Trophoblast cell (in vitro differentiated cells and primary cell): ENCODE data around the gene TM9SF2.
A peak's percentile ranks its signal among the peaks of the same experiment; 100 is the strongest.

Experiments
- DNase-seq, 2 donors: peaks; one replicate each; pipeline ENCODE4 v3.0.0-alpha.2; 2016
- H2AFZ ChIP-seq: 2 replicates; pipeline ENCODE4 v1.6.1; 2013; ENCODE audit warnings: low read length, moderate library complexity, mild to moderate bottlenecking; ENCODE audit not compliant: insufficient read depth, poor library complexity
- H2AK5ac ChIP-seq: 2 replicates; pipeline ENCODE4 v1.6.1; 2013; ENCODE audit warnings: mild to moderate bottlenecking, low read length
- H2BK120ac ChIP-seq: 2 replicates; pipeline ENCODE4 v1.6.1; 2013; ENCODE audit warnings: low read length, mild to moderate bottlenecking, moderate library complexity; ENCODE audit not compliant: insufficient read depth, poor library complexity
- H2BK12ac ChIP-seq: 2 replicates; pipeline ENCODE4 v1.6.1; 2013; ENCODE audit warnings: mild to moderate bottlenecking, low read length, moderate library complexity
- H2BK5ac ChIP-seq: 2 replicates; pipeline ENCODE4 v1.6.1; 2013; ENCODE audit warnings: low read length, low read depth, moderate library complexity, mild to moderate bottlenecking; ENCODE audit not compliant: poor library complexity
- H3K14ac ChIP-seq: 2 replicates; pipeline ENCODE4 v1.6.1; 2013; ENCODE audit warnings: mild to moderate bottlenecking, low read length
- H3K18ac ChIP-seq: 2 replicates; pipeline ENCODE4 v1.6.1; 2013; ENCODE audit warnings: mild to moderate bottlenecking, low read length
- H3K23ac ChIP-seq: 2 replicates; pipeline ENCODE4 v1.6.1; 2013; ENCODE audit warnings: low read length
- H3K27ac ChIP-seq: 2 replicates; pipeline ENCODE4 v1.5.1; 2013; ENCODE audit warnings: low read depth, mild to moderate bottlenecking, inconsistent platforms, low read length, moderate library complexity
- H3K27me3 ChIP-seq: 2 replicates; pipeline ENCODE4 v1.6.1; 2013; ENCODE audit warnings: inconsistent platforms, mild to moderate bottlenecking, low read length, moderate library complexity; ENCODE audit not compliant: insufficient read depth
- H3K36me3 ChIP-seq, 2 experiments: 1 replicate in 1 of 2; 2 replicates in 1 of 2; pipeline ENCODE4 v1.6.1; 2013; ENCODE audit warnings: low read length in 2 of 2, mild to moderate bottlenecking in 2 of 2, moderate library complexity in 1 of 2; ENCODE audit not compliant: insufficient read depth in 2 of 2, control insufficient read depth in 1 of 2
- H3K4ac ChIP-seq: 2 replicates; pipeline ENCODE4 v1.6.1; 2013; ENCODE audit warnings: low read depth, mild to moderate bottlenecking, low read length, moderate library complexity
- H3K4me1 ChIP-seq, 2 experiments: 1 replicate in 1 of 2; 2 replicates in 1 of 2; pipeline ENCODE4 v1.6.1; 2013; ENCODE audit warnings: low read length in 2 of 2, mild to moderate bottlenecking in 2 of 2, moderate library complexity in 1 of 2; ENCODE audit not compliant: insufficient read depth in 2 of 2, control insufficient read depth in 1 of 2
- H3K4me2 ChIP-seq: 2 replicates; pipeline ENCODE4 v1.6.1; 2013; ENCODE audit warnings: inconsistent platforms, mild to moderate bottlenecking, low read length, moderate library complexity
- H3K4me3 ChIP-seq: 2 replicates; pipeline ENCODE4 v1.5.1; 2013; ENCODE audit warnings: mild to moderate bottlenecking, low read depth, low read length, inconsistent platforms
- H3K79me1 ChIP-seq: one replicate; pipeline ENCODE4 v1.6.1; 2013; ENCODE audit warnings: low read length
- H3K79me2 ChIP-seq: 2 replicates; pipeline ENCODE4 v1.6.1; 2013; ENCODE audit warnings: low read length, mild to moderate bottlenecking; ENCODE audit not compliant: control insufficient read depth, insufficient read depth, poor library complexity
- H3K9ac ChIP-seq: 2 replicates; pipeline ENCODE4 v1.6.1; 2013; ENCODE audit warnings: mild to moderate bottlenecking, low read length
- H3K9me3 ChIP-seq: 2 replicates; pipeline ENCODE4 v1.6.1; 2013; ENCODE audit warnings: low read depth, mild to moderate bottlenecking, control low read depth, inconsistent platforms, low read length; ENCODE audit not compliant: insufficient read depth
- H4K12ac ChIP-seq: 2 replicates; pipeline ENCODE4 v1.6.1; 2013; ENCODE audit warnings: low read depth, mild to moderate bottlenecking, low read length, moderate library complexity
- H4K8ac ChIP-seq: 2 replicates; pipeline ENCODE4 v1.6.1; 2013; ENCODE audit warnings: low read depth, mild to moderate bottlenecking, low read length, moderate library complexity
- H4K91ac ChIP-seq: one replicate; pipeline ENCODE4 v1.6.1; 2013; ENCODE audit warnings: low read depth, mild to moderate bottlenecking, low read length, moderate library complexity
- WGBS: extraction: QIAGEN DNeasy Blood & Tissue Kit; methylation state at CpG from one replicate; pipeline ENCODE4 v1.1.7; 2013; ENCODE audit warnings: missing lambda C conversion rate; ENCODE audit not compliant: insufficient read length, insufficient coverage; ENCODE audit errors: extremely low coverage; 5-methylcytosine and 5-hydroxymethylcytosine counted together

The TM9SF2 gene

DNA sequence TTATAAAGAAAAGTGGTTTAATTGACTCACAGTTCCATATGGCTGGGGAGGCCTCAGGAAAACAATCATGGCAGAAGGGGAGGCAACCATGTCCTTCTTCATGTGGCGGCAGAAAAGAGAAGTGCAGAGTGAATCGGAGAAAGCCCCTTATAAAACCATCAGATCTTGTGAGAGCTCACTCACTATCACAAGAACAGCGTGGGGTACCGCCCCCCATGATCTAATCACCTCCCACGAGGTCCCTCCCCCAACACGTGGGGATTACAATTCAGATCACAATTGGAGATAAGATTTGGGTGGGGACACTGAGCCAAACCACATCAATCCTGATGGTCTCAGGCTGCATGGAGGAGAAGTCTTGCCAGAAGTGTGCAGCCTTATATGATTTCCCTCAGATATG lies 26.0 kb downstream of the TM9SF2 start:
- peaks cover 12 to 21% of the 10 kb centered on the region in 2 experiments for H3K36me3 ChIP-seq
- H4K8ac ChIP-seq, result no peak overlapping the region
- no peak overlapping the region for H4K12ac ChIP-seq
- no peak overlapping the region for H2BK5ac ChIP-seq
- H3K27me3 ChIP-seq, result no peaks in the 10 kb centered on the region
- no peak overlapping the region for H3K14ac ChIP-seq
- H3K4me1 ChIP-seq, result peaks cover 0 to 2% of the 10 kb centered on the region in 2 experiments
- no peak overlapping the region for H3K4ac ChIP-seq
- no peak overlapping the region for H3K27ac ChIP-seq
- H3K9me3 ChIP-seq, result no peaks in the 10 kb centered on the region
- no peak overlapping the region for H3K4me3 ChIP-seq
- H2AK5ac ChIP-seq, result no peak overlapping the region
- no peak overlapping the region for H4K91ac ChIP-seq
- no peak overlapping the region for H2AFZ ChIP-seq
- no peak overlapping the region for H3K23ac ChIP-seq
- no peak overlapping the region for H3K9ac ChIP-seq
- no peaks in the 10 kb centered on the region for H3K79me1 ChIP-seq
- no peak overlapping the region for H3K4me2 ChIP-seq
- no peak for DNase-seq
- H3K18ac ChIP-seq, result no peak overlapping the region
- H3K79me2 ChIP-seq, result no peaks in the 10 kb centered on the region
- no CpG with 5 or more reads among the region's 6 CpGs for WGBS
- no peak overlapping the region for H2BK12ac ChIP-seq
- no peak overlapping the region for H2BK120ac ChIP-seq

GRCh38 chr13:99528547-99528946 lies 27.3 kb downstream of the TM9SF2 start:
- Histone ChIP-seq H2BK12ac (no peak overlapping the region), H3K9ac (no peak overlapping the region), H2BK5ac (no peak overlapping the region), H3K79me1 (no peaks in the 10 kb centered on the region), H4K8ac (no peak overlapping the region), H3K23ac (no peak overlapping the region), H3K79me2 (no peaks in the 10 kb centered on the region), H3K9me3 (no peaks in the 10 kb centered on the region), H3K27ac (no peak overlapping the region), H3K4me2 (no peak overlapping the region), H2BK120ac (no peak overlapping the region), H3K4ac (no peak overlapping the region), H3K27me3 (no peaks in the 10 kb centered on the region), H4K91ac (no peak overlapping the region), H3K4me1 (peaks cover 0 to 2% of the 10 kb centered on the region in 2 experiments), H2AK5ac (no peak overlapping the region), H4K12ac (no peak overlapping the region), H3K36me3 (peaks cover 10 to 14% of the 10 kb centered on the region in 2 experiments), H2AFZ (no peak overlapping the region), H3K18ac (no peak overlapping the region), H3K14ac (no peak overlapping the region), H3K4me3 (no peak overlapping the region)
- peak in 1 of 2 donors; percentile 18 for DNase-seq

GRCh38 chr13:99536023-99536422 lies 34.8 kb downstream of the TM9SF2 start:
- H3K36me3 ChIP-seq, result peaks cover 12 to 17% of the 10 kb centered on the region in 2 experiments
- WGBS, result no CpG with 5 or more reads among the region's 2 CpGs
- H3K9me3 ChIP-seq, result no peaks in the 10 kb centered on the region
- H3K79me2 ChIP-seq, result no peaks in the 10 kb centered on the region
- H3K79me1 ChIP-seq, result no peaks in the 10 kb centered on the region
- H3K4me3 ChIP-seq, result no peak overlapping the region
- H3K23ac ChIP-seq, result no peak overlapping the region
- no peak for DNase-seq
- no peak overlapping the region for H3K9ac ChIP-seq
- H4K12ac ChIP-seq, result no peak overlapping the region
- no peak overlapping the region for H4K91ac ChIP-seq
- H3K4ac ChIP-seq, result no peak overlapping the region
- H2AK5ac ChIP-seq, result no peak overlapping the region
- H3K18ac ChIP-seq, result no peak overlapping the region
- H4K8ac ChIP-seq, result no peak overlapping the region
- H2AFZ ChIP-seq, result no peak overlapping the region
- no peak overlapping the region for H2BK12ac ChIP-seq
- no peak overlapping the region for H2BK120ac ChIP-seq
- no peaks in the 10 kb centered on the region for H3K4me1 ChIP-seq
- H3K14ac ChIP-seq, result no peak overlapping the region
- no peaks in the 10 kb centered on the region for H3K27me3 ChIP-seq
- H2BK5ac ChIP-seq, result no peak overlapping the region
- no peak overlapping the region for H3K27ac ChIP-seq
- H3K4me2 ChIP-seq, result no peak overlapping the region

GRCh38 chr13:99540530-99540929 lies 39.3 kb downstream of the TM9SF2 start:
- Histone ChIP-seq H3K79me2 (no peaks in the 10 kb centered on the region), H3K4ac (no peak overlapping the region), H3K4me3 (no peak overlapping the region), H4K12ac (no peak overlapping the region), H3K4me2 (no peak overlapping the region), H2AFZ (no peak overlapping the region), H3K14ac (no peak overlapping the region), H4K91ac (no peak overlapping the region), H3K36me3 (peaks cover 17 to 24% of the 10 kb centered on the region in 2 experiments), H3K9me3 (no peaks in the 10 kb centered on the region), H3K18ac (no peak overlapping the region), H2BK5ac (no peak overlapping the region), H2BK12ac (no peak overlapping the region), H2BK120ac (no peak overlapping the region), H2AK5ac (no peak overlapping the region), H3K27me3 (no peaks in the 10 kb centered on the region), H3K23ac (no peak overlapping the region), H3K9ac (no peak overlapping the region), H3K79me1 (no peaks in the 10 kb centered on the region), H4K8ac (no peak overlapping the region), H3K27ac (no peak overlapping the region), H3K4me1 (no peaks in the 10 kb centered on the region)
- peak in 1 of 2 donors; percentile 23 for DNase-seq
- WGBS, result no CpG with 5 or more reads among the region's 1 CpG
